HG02884 (cell line): ENCODE data around the gene TMEM92.
"Not testable (repeated sequence)": the region's sequence is repeated elsewhere in the genome, so short reads cannot be mapped to it uniquely, and the experiment has no call there.

ENCODE experiments used
- ATAC-seq: cut with Tn5 transposase; IDR thresholded peaks from one replicate; pipeline ENCODE4 v1.9.1; 2021; ENCODE audit warnings: mild to moderate bottlenecking, moderate library complexity; ENCODE audit not compliant: unreplicated experiment

The TMEM92 gene

DNA sequence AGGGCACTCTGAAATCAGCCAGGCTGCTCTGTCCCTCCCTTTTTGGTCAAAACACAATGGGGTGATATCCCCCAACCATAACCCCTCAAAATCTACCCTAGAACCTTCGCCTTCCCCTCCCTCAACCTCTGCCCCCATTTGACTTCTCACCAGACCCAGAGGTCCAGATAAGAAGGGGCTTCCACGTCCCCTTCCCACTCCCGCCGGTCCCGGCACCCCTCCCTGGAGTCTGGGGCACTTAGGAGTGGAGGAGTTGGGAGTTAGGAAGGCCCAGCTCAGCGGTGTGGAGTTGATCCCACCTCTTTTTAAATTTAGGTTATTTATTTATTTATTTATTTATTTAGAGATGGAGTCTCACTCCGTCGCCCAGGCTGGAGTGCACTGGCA, 619 bp upstream of the TMEM92 start:
- no peak for ATAC-seq

DNA sequence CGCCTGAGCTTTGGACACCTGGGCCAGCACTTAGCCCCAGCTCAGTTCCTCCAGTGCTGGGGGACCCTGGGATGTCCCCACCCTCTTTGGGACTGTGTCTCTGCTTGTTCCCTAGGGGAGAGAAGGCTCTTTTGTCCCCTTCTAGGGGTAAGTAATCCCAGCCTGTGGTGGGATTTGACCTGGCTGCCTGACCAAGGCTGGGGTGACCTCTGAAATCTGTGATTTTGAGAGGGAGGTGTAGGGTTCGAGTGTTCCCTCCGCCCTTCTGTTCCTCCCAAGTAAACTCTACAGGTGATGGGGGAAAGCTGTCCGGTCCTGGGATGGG, 593 bp downstream of the TMEM92 start:
- ATAC-seq: no peak

DNA sequence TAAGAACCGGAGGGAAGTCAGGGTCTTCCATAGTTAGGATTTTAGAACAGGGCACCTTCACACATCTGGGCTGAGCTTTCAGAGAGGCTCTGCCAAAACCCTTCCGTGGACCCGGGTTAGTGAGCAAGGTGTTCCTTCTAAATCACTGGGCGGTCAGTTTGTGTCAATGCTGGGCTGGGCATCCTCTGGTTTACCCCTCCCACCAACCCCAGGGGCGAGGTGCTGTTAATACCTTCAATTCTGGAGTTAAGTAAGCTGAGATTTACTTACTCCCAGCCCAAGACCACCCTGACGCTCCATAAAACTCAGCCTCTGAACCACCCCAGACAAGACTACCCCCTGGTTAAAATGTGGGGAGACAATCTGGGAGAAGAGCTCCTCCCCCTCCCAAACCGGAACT, 1.0 kb downstream of the TMEM92 start:
- no peak for ATAC-seq

DNA sequence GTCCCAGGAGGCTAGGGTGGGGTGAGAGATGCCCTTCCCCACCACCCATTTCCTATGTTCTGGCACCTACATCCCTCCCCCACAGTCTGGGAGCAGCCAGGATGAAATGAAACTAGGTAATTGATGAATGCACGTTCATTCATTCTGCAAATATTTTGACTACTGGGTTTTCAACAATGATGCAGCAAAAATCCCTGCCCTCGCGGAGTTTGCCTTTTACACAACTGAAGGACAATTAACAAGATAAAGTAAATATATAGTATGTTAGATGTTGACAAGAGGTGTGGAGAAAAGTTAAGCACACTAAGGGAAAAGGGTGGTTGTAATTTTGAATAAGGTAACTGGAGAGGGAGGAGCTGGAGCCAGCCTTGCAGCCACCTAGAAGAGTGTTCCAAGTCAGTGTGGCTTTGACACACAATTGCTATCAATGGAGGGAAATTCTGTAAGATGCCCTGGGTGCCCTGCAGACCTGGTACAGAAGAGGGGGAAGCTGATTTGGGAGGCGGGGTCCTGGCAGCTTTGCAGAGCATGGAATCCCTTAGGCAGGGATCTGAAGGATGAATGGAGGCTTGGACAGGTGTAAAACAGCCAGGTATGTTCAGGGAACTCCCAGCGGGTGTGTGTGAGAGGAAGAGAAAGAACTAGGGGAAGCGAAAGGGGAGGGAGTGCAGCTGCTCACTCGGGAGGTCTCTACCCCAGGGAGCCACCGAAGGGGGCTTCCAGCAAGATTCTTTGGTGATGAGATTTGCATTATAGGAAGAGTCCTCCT, 2.5 kb downstream of the TMEM92 start:
- ATAC-seq: no peak

DNA sequence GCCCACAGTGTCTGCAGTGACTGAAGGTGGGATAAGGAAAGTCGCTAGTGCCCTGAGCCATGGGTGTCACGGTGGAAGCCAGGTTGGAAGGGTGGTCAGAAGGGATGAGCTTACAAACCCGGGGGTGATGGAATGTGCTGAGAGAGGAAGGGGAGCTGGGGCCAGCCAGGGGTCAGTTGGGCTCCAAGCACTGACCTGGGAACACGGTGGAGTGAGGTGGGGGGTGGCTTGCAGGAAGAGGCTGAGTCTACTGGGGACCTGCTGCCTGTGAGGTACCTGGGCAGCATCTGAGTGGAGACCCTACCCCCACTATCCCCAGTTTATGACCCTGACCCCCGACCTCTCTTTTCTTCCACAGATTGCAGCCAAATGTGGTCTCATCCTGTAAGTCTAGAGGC, 3.1 kb downstream of the TMEM92 start:
- ATAC-seq: no peak

DNA sequence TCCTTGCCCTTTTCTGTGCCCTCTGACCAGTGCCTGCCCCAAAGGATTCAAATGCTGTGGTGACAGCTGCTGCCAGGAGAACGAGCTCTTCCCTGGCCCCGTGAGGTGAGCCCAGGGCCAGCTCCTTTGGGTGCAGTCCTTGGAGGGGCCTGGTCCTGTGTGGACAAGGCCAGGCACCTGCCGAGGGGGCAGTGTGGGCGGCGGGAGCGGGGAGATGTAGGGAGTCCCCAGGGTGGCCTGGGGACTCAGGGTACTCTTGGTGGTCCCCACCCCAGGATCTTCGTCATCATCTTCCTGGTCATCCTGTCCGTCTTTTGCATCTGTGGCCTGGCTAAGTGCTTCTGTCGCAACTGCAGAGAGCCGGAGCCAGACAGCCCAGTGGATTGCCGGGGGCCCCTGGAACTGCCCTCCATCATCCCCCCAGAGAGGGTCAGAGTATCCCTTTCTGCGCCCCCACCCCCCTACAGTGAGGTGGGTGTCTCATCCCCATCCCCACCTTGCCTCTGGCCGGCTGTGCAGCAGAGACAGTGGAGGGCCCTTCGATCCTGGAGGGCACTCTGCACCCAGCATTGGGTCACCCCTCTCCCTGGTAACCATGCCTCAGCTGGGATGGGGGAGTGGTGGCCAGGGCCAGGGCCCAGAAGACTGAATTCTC, 4.4 kb downstream of the TMEM92 start:
- no peak for ATAC-seq

DNA sequence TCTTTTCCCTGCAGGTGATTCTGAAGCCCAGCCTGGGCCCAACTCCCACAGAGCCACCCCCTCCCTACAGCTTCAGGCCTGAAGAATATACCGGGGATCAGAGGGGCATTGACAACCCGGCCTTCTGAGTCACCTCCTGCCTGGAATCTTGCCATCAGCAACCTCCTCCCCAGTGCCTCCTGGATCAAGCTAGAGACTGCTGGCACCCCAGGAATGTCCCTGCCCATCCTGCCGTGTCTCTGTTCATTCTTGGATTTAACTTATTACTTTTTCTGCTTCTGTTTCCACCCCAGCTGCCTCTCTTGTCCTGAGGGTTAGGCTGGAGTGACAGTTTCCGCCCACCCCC, 4.9 kb downstream of the TMEM92 start:
- no peak for ATAC-seq

DNA sequence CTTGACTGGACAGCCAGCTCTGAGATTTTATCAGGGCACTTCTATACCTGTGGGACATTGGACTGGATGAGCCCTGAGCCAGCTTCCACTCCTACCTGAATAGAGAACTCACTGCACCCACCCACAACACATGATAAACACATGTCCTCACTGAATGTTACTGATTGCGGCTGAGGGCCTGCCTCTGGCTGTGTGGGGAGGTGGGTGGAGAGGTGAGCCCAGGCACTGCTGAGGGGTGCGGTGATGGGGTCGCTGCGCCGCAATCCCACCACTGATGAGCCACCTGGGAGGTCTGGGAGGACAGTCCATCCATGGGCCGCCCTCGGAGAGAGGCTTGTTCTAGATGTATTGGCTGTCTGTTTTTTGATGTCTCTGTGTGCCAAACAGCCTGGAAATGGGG, 5.4 kb downstream of the TMEM92 start:
- no peak for ATAC-seq

DNA sequence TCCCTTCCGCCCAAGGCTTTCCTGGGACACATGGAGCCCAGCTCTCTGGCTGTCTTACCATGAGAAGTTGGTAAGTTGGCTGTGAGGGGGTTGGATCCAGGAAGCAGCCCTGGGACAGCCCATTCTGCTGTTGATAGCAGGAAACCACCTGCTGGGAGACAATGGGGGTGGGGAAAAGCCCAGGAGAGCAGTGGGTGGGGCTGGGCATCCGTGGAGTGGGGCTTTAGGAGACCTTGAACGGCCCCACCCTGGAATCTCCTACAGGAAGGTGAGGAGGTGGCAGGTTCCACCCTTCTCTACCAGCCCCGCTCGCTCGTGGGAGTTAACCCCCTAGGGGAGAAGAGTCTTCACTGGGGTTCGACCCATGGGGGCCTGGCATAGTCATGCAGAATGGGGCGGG, 5.8 kb downstream of the TMEM92 start:
- no peak for ATAC-seq

DNA sequence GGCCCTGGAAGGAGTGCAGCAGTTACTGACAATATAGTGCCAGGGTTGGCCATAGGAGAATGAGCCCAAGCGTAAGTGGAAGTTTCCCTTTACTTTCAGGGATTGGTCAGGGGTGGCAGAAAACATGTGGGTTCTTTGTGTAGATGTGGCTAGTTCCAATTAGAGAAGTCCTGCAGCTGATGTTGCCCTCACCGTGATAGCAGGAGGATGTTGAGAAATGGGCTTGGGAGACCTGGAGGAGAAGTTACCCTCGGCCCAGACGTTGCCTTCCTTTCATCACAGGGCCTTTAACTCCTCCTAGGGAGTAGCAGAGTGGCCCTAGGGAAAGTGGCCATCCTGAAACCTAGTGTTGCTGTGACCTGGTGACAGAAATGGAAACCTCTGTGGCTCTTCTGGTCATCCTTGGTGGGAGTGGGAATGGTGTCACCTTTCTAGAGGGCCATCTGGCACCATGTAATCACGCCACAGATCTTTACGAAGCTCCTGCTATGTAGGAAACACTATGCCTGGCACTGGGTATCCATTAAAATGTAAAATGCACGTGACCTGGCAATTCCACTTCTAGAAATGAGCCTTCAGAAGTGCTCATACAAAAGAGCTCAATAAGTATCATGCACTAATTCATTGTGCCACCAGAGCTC, 6.7 kb downstream of the TMEM92 start:
- ATAC-seq: no peak

DNA sequence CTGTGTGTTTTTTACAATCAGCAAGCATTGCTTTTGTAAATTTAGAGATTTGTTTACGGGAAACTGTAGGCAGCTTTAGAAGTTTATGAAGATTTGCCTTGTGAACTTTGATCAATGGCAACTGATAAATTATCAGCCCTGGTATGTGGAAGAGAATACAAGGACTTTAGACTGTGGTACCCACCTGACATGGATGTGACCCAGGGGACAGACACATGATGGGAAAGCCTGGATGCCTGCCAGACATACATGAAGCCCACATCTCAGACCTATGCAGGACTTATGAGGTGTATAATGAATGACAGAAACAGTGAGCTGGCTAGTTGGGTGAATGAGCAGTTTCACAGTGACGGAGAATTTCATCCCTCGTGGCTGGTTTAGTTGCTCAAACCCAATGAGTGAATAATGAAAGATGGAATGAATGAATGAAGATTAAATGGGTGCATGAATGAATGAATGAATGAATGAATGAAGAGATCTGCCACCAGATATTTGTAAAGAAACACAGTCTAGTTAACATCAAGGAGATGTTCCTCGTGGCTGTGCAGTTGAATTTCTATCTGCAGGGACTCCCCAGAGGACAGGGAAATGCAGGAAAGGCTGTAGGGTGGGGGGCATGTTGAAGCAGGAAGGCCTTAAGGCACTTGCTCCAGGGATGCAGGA, 7.6 kb downstream of the TMEM92 start:
- ATAC-seq: no peak

DNA sequence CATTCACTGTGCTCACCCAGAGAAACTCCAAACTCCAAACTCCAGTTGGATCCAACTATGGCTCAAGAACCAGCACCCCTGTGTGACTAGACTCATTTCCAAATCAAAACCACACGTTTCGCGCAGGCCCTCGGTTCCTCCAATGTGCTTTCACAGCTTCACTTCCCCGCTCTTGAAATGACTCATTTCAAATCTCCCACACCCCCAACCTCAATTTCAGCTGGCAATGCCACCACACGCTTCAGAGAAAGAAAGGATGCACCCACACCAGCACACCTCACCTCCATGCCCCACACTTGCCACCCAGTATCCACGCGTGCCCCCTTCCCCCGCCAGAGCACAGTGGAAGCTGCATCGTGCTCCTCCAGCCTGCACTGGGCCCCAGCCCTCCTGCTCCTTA, 9.0 kb downstream of the TMEM92 start:
- no peak for ATAC-seq

DNA sequence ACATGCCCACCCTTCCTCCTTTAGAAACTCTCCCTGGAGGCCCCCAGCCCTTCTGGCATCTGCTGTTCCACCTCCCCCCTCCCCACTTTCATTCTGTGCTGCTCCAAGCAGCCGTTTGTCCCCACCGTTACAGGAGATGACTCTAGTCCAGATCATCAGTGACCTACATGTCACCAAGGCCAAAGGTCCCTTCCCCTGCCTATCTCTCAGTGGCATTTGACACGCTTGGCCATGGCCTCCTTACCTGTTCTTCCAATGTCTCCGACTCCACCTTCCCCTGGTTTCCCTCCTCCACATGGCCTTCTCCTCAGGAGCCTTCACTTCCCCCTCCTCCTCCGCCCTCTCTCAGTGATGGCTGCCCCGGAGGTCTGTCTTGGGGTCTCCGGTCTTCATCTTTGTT, 9.4 kb downstream of the TMEM92 start:
- ATAC-seq: no peak

DNA sequence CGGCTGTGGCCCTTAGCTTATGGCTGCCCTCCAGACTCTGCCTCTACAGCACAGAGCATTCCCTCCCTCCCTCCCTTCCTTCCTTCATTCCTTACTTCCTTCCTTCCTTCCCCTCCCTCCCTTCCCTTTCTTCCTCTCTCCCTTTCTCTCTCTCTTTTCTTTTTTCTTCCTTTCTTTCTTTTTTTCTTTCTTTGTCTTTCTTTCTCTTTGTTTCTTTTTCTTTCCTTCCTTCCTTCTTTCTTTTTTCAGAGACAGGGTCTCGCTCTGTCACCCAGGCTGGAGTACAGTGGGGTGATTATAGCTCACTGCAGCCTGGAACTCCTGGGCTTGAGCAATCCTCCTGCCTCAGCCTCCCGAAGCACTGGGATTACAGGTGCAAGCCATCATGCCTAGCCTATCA, 11.7 kb downstream of the TMEM92 start:
- ATAC-seq: no peak

DNA sequence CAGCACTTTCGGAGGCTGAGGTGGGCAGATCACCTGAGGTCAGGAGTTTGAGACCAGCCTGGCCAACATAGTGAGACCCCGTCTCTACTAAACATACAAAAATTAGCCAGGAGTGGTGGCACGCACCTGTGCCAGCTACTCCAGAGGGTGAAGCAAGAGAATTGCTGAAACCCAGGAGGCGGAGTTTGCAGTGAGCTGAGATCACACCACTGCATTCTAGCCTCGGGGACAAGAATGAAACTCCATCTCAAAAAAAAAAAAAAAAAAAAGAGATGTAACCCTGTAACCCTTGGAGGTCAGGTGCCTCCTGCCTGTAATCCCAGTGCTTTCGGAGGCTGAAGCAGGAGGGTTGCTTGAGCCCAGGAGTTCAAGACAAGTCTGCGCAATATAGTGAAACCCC, 13.0 kb downstream of the TMEM92 start:
- not testable (repeated sequence) for ATAC-seq

DNA sequence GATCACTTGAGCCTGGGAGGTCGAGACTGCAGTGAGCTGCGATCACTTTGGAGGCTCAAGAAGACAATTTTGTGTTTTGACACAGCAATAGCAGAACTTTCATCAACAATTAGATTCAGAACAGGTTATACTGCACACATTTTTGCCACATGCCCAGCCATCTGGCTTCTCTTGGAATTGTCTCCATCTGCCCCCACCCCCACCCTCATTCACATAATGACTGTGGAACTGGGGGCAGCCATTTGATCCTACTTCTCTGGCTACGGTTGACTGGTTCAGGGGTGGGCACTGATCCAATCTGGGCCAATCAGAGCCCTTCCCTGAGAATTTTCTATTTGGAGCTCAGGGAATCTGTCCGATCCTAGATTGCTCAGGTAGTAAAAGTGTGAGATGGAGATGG, 14.0 kb downstream of the TMEM92 start:
- no peak for ATAC-seq

DNA sequence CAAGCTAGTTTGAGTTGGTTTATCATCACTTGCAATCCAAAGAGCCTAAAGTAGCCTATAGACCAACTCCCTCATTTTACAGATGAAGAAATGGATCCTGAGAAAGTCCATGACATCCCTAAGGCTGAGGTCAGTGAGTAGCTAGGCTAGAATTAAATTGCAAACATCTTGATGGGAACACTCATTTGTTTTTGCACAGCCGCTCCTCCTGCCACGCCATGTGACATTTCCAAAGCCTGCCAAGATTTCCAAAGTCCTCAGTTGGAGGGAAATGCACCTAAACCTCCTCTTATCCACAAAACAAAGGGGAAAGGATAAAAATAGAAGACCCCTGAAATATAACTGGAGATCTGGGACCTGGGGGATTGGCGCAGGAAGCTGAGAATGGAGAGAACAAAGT, 15.0 kb downstream of the TMEM92 start:
- no peak for ATAC-seq

DNA sequence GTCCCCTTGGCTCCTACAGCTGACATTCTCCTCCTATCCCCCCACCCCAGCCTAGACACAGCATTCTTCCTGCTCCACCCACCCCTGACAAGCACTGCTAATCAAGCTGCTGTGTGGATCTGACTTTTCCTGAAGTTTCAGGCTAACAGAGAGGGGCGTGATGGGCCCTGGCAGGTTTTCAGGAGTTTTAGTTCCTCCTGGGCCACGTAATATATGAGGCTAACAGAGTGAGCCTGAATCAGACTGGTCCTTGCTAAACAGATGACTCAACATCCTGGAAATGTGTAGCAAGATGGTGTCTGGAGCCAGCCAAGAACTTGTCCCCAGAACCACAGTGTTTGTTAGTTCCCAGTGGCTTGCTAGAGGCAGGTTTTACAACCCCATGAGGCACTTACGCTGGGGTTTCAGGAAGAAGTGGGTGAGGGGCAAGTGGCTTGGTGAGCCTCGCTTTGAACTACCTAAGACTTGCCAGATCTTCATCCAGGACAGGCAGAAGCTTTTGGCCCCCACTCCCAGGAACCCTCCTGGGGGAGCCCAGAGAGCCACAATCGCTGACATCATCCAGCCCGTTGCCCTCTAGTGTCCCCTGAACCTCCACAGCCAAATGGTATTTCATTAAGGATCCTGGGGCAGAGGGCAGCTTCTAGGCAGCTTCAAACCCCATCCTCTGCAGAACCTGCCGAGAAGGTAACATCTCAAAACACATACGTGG, 15.9 kb downstream of the TMEM92 start:
- no peak for ATAC-seq

DNA sequence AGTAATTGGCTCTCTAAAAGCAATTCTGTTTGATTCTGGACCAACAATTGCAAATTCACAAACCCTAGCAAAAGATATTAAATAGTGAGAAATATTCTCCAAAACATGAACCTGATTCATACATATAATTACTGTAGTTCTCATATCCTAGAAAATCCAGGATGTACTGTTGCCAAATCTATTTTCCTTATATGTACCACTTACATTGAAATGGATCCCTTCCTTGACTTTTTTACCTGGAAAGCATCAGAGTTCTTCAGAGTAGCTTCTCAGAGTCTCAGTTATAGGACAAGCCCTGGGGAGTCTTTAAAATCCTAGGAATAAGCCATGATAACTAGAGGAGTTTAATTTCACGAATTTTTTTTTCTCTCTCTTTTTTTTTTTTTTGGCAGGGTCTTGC, 16.7 kb downstream of the TMEM92 start:
- no peak for ATAC-seq

DNA sequence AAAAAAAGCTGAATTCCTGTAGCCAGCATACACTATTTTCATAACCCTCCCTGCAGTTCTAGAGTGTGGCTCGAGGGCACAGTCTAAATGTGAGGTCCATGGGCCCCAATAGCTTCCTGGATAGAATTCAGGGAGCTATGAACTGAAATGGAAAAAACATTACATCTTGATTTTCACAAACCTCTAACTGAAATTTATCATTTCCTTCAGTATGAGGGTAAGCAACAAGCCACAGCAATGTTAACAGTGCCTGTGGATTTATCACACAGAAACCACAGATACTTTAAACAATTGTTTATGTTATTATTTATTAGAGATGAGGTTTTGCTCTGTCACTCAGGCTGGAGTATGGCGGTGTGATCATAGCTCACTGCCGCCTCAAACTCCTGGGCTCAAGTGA, 18.2 kb downstream of the TMEM92 start:
- no peak for ATAC-seq

DNA sequence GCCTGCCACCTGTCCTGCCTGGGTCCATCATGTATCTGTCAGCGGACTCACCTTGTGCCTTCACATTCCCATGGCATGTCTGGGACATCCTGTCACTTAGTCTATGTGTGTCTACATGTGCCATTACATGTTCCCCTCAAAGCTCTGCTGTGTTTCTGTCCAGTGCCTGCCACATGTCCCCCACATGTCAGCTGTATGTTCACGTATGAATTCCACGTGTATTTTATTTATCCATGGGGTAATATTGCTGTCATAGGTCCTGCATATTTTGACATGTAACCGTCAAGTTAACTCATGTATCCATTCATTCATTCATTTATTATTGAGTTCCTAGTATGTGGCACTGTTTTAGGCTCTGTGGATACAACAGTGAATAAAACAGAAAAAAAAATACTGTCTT, 20.8 kb downstream of the TMEM92 start:
- ATAC-seq: no peak
